Neural cell (in vitro differentiated cells): ENCODE data around the gene WWC1. TPM values are rescaled to one million over a fixed set of nuclear protein-coding genes. Genes with fewer than 3 reads are reported as not detected.

ENCODE experiments used
- H2AFZ ChIP-seq: fragments of 200-600, 300-800 bp; sonication (generic), shearing (Covaris generic); 2 replicates; pipeline ENCODE4 v1.6.0; 2014; ENCODE audit warnings: low read depth, mild to moderate bottlenecking, antibody characterized with exemption, low read length, moderate library complexity
- H3F3A ChIP-seq: fragments of 200-600 bp; shearing (Covaris generic); 2 replicates; pipeline ENCODE4 v1.6.1; 2016; ENCODE audit warnings: mild to moderate bottlenecking, moderate library complexity, mixed read lengths, antibody characterized with exemption, low read length; ENCODE audit not compliant: insufficient read depth, poor library complexity, severe bottlenecking
- H3K27ac ChIP-seq: fragments of 200-600, 300-800 bp; sonication (generic), shearing (Covaris generic); 2 replicates; pipeline ENCODE4 v1.5.1; 2014; ENCODE audit warnings: mild to moderate bottlenecking, low read length, moderate library complexity
- H3K27me3 ChIP-seq: fragments of 300-800, 200-600 bp; sonication (generic), shearing (Covaris generic); 2 replicates; pipeline ENCODE4 v1.6.0; 2014; ENCODE audit warnings: mild to moderate bottlenecking, low read depth, low read length, moderate library complexity; ENCODE audit not compliant: insufficient read depth
- H3K36me3 ChIP-seq: fragments of 300-800, 200-600 bp; sonication (generic), shearing (Covaris generic); 2 replicates; pipeline ENCODE4 v1.5.1; 2014; ENCODE audit warnings: mild to moderate bottlenecking, antibody characterized with exemption, low read length, moderate library complexity; ENCODE audit not compliant: insufficient read depth
- H3K4me2 ChIP-seq: fragments of 300-800, 200-600 bp; sonication (generic), shearing (Covaris generic); 2 replicates; pipeline ENCODE4 v1.6.0; 2014; ENCODE audit warnings: mild to moderate bottlenecking, low read length
- H3K4me3 ChIP-seq: fragments of 300-800, 200-600 bp; sonication (generic), shearing (Covaris generic); 2 replicates; pipeline ENCODE4 v1.5.1; 2014; ENCODE audit warnings: mild to moderate bottlenecking, low read length, moderate library complexity
- H3K79me2 ChIP-seq: fragments of 200-600 bp; shearing (Covaris generic); replicated peaks from 2 replicates; pipeline ENCODE4 v1.6.0; 2014; ENCODE audit warnings: mild to moderate bottlenecking, low read length, moderate library complexity; ENCODE audit not compliant: insufficient read depth
- H3K9ac ChIP-seq: fragments of 300-800, 200-600 bp; sonication (generic), shearing (Covaris generic); 2 replicates; pipeline ENCODE4 v1.6.1; 2016; ENCODE audit warnings: mild to moderate bottlenecking, low read length, mixed read lengths
- H3K9me2 ChIP-seq: fragments of 200-600 bp; shearing (Covaris generic); 2 replicates; pipeline ENCODE4 v1.6.1; 2016; ENCODE audit warnings: mild to moderate bottlenecking, low read length, mixed read lengths; ENCODE audit not compliant: insufficient read depth
- H3K9me3 ChIP-seq: fragments of 200-600, 300-800 bp; sonication (generic), shearing (Covaris generic); 2 replicates; pipeline ENCODE4 v1.6.1; 2016; ENCODE audit warnings: mild to moderate bottlenecking, mixed run types, low read length, moderate library complexity, mixed read lengths
- H4K20me1 ChIP-seq: fragments of 200-600 bp; shearing (Covaris generic); 2 replicates; pipeline ENCODE4 v1.6.1; 2016; ENCODE audit warnings: mild to moderate bottlenecking, mixed run types; ENCODE audit not compliant: insufficient read depth
- CTCF ChIP-seq: fragments of 450-650 bp; IDR thresholded peaks from 2 replicates; pipeline ENCODE4 v1.5.1; 2014; ENCODE audit warnings: antibody characterized with exemption, mild to moderate bottlenecking, moderate library complexity; ENCODE audit not compliant: poor library complexity, severe bottlenecking
- EP300 ChIP-seq: fragments of 450-650 bp; conservative IDR thresholded peaks from 2 replicates; pipeline ENCODE4 v1.6.1; 2014; ENCODE audit warnings: antibody characterized with exemption, mild to moderate bottlenecking, moderate library complexity; ENCODE audit not compliant: poor library complexity, severe bottlenecking
- EZH2 ChIP-seq: fragments of 200-600, 300-800 bp; shearing (Covaris generic), sonication (generic); IDR thresholded peaks from 2 replicates; pipeline ENCODE4 v1.6.1; 2014; ENCODE audit warnings: antibody characterized with exemption, low read length, borderline replicate concordance, mild to moderate bottlenecking; ENCODE audit not compliant: insufficient read depth, poor library complexity, severe bottlenecking
- MXI1 ChIP-seq: fragments of 450-650 bp; conservative IDR thresholded peaks from 2 replicates; pipeline ENCODE4 v1.6.1; 2014; ENCODE audit warnings: antibody characterized with exemption, mild to moderate bottlenecking; ENCODE audit not compliant: poor library complexity, severe bottlenecking
- POLR2AphosphoS5 ChIP-seq: IDR thresholded peaks from 2 replicates; pipeline ENCODE4 v1.6.1; 2012
- RAD21 ChIP-seq: fragments of 450-650 bp; conservative IDR thresholded peaks from 2 replicates; pipeline ENCODE4 v1.6.1; 2014; ENCODE audit warnings: antibody characterized with exemption, mild to moderate bottlenecking, moderate library complexity
- REST ChIP-seq: IDR thresholded peaks from 2 replicates; pipeline ENCODE4 v1.6.1; 2012; ENCODE audit warnings: borderline replicate concordance
- SMC3 ChIP-seq: fragments of 450-650 bp; conservative IDR thresholded peaks from 2 replicates; pipeline ENCODE4 v1.6.1; 2014; ENCODE audit warnings: antibody characterized with exemption, mild to moderate bottlenecking, moderate library complexity; ENCODE audit not compliant: poor library complexity
- TAF1 ChIP-seq: IDR thresholded peaks from 2 replicates; pipeline ENCODE4 v1.6.1; 2012; ENCODE audit warnings: low read depth
- polyA plus RNA-seq: library from polyadenylated mRNA; depleted of rRNA; stranded (reverse); fragments of >200 nt; gene quantifications from 2 replicates; pipeline ENCODE4 v1.2.3, GENCODE V29; 2014

The WWC1 gene
- polyA plus RNA-seq, 1 donor from 2014 or later = 0.97 TPM

GRCh38 chr5:168471785-168472184 is 180.3 kb downstream of the WWC1 start:
- H2AFZ ChIP-seq = no peak overlapping the region
- no peak for TF ChIP-seq EZH2
- no peak for TF ChIP-seq RAD21
- TF ChIP-seq TAF1 = no peak
- no peak for TF ChIP-seq POLR2AphosphoS5
- TF ChIP-seq SMC3 = no peak
- no peak for TF ChIP-seq MXI1
- TF ChIP-seq EP300 = no peak
- no peak for TF ChIP-seq REST
- no peak for TF ChIP-seq CTCF
- H3K9ac ChIP-seq = no peak overlapping the region

DNA sequence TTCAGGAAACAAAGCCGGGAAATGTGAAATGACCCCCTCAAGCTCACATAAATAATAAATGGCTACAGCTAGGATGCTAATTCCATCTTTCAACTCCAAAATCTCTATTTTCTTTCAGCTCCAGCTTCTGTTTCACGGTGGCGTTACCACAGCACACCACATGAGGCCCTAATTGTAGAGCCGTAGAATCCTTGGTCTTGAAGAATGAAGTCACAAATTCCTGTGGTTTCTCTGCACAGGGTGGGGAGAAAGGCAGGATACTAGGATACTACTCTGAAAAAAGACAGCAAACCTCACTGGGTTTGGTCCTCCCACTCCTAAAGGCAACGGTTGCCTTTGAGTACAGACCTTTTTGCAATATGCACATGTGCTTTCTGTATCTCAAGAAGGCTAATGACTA is 180.9 kb downstream of the WWC1 start:
- Histone ChIP-seq H3K27me3 (no peaks in the 10 kb centered on the region), H3K4me2 (no peak overlapping the region), H3K36me3 (no peaks in the 10 kb centered on the region), H3K27ac (no peak overlapping the region), H4K20me1 (no peaks in the 10 kb centered on the region), H3K4me3 (no peak overlapping the region), H3K9ac (no peak overlapping the region), H3K9me2 (no peaks in the 10 kb centered on the region), H3K9me3 (no peaks in the 10 kb centered on the region), H2AFZ (no peak overlapping the region), H3F3A (no peaks in the 10 kb centered on the region), H3K79me2 (no peaks in the 10 kb centered on the region)
- TF ChIP-seq RAD21 = no peak
- no peak for TF ChIP-seq EP300
- TF ChIP-seq REST = no peak
- no peak for TF ChIP-seq SMC3
- no peak for TF ChIP-seq CTCF
- TF ChIP-seq EZH2 = no peak
- no peak for TF ChIP-seq MXI1
- TF ChIP-seq POLR2AphosphoS5 = no peak
- no peak for TF ChIP-seq TAF1

More at GRCh38 chr5:168471785-168472184, 180.3 kb downstream of the WWC1 start:
- no peaks in the 10 kb centered on the region for H4K20me1 ChIP-seq
- no peaks in the 10 kb centered on the region for H3K79me2 ChIP-seq
- no peaks in the 10 kb centered on the region for H3K9me2 ChIP-seq
- no peak overlapping the region for H3K4me2 ChIP-seq
- no peaks in the 10 kb centered on the region for H3K27me3 ChIP-seq
- no peak overlapping the region for H3K4me3 ChIP-seq
- no peaks in the 10 kb centered on the region for H3K36me3 ChIP-seq
- H3K9me3 ChIP-seq = no peaks in the 10 kb centered on the region
- H3F3A ChIP-seq = no peaks in the 10 kb centered on the region
- H3K27ac ChIP-seq = no peak overlapping the region
